Endothelial cell of umbilical vein (primary cell): ENCODE results near the gene IGF1. TPM values are rescaled to one million over a fixed set of nuclear protein-coding genes. Genes with fewer than 3 reads are reported as not detected.

Experiments
- BruUV-seq: library from RNA; stranded (reverse); fragments of 400-500 nt; replicated peaks from 2 replicates; lab custom pipeline; 2021; lab: Mats Ljungman, UMichigan
- CTCF ChIA-PET: fragments of 300-600, 350-600 bp; sonication (Branson Sonifier 250); formaldehyde crosslinking; loops from one replicate; lab custom pipeline; 2021; ENCODE audit warnings: antibody characterized with exemption, inconsistent platforms; lab: Charles Lee
- POLR2A ChIA-PET: fragments of 300-600, 350-600 bp; sonication (Branson Sonifier 250); formaldehyde crosslinking; loops from one replicate; lab custom pipeline; 2021; ENCODE audit warnings: antibody characterized with exemption, inconsistent platforms; lab: Charles Lee
- DNase-seq: peaks from one replicate; pipeline ENCODE4 v3.0.0-alpha.2; 2011; ENCODE audit warnings: low read depth, low spot score
- FAIRE-seq: peaks from 2 replicates; lab custom pipeline; 2011; peaks lifted over from hg19 to GRCh38; lab: Jason Lieb, UNC
- H2AFZ ChIP-seq: 2 replicates; pipeline ENCODE4 v1.6.0; 2012; ENCODE audit warnings: low read depth, low read length, control low read depth, inconsistent platforms
- H3K27ac ChIP-seq: 2 replicates; pipeline ENCODE4 v1.5.1; 2011; ENCODE audit warnings: low read depth, mild to moderate bottlenecking, control low read depth, low read length, moderate library complexity; ENCODE audit not compliant: insufficient read depth
- H3K27me3 ChIP-seq, 2 experiments: 2 replicates each; pipeline versions ENCODE4 v1.6.0 to v1.6.1; 2011; ENCODE audit warnings: low read length in 2 of 2, mixed read lengths in 1 of 2; ENCODE audit not compliant: control insufficient read depth in 2 of 2, insufficient read depth in 2 of 2
- H3K36me3 ChIP-seq, 2 experiments: 2 replicates in 1 of 2; 3 replicates in 1 of 2; pipeline ENCODE4 v1.5.1; 2011; ENCODE audit warnings: low read length in 2 of 2, mild to moderate bottlenecking in 1 of 2, moderate library complexity in 1 of 2; ENCODE audit not compliant: control insufficient read depth in 2 of 2, insufficient read depth in 2 of 2; ENCODE audit errors: extremely low read depth in 1 of 2
- H3K4me1 ChIP-seq: 3 replicates; pipeline ENCODE4 v1.5.1; 2011; ENCODE audit warnings: mild to moderate bottlenecking, low read length; ENCODE audit not compliant: control insufficient read depth, insufficient read depth; ENCODE audit errors: extremely low read depth
- H3K4me2 ChIP-seq: 2 replicates; pipeline ENCODE4 v1.6.1; 2011; ENCODE audit warnings: low read length, control low read depth, mixed read lengths; ENCODE audit not compliant: insufficient read depth
- H3K4me3 ChIP-seq, 3 experiments: fragments of 200-600 bp in 1 of 3; sonication (generic), shearing (Covaris generic) in 1 of 3; replicated peaks in 1 of 3; 2 replicates each; pipeline ENCODE4 v1.5.1; 2011 to 2016; ENCODE audit warnings: control low read depth in 3 of 3, low read length in 3 of 3, mild to moderate bottlenecking in 2 of 3, inconsistent platforms in 1 of 3, low read depth in 1 of 3, moderate library complexity in 1 of 3; ENCODE audit not compliant: insufficient read depth in 1 of 3
- H3K79me2 ChIP-seq: 2 replicates; pipeline ENCODE4 v1.6.0; 2012; ENCODE audit warnings: low read length, inconsistent platforms; ENCODE audit not compliant: control insufficient read depth, insufficient read depth
- H3K9ac ChIP-seq: replicated peaks from 2 replicates; pipeline ENCODE3; 2011; ENCODE audit warnings: low read length, control low read depth; ENCODE audit not compliant: insufficient read depth; ENCODE audit errors: extremely low read depth
- H3K9me1 ChIP-seq: replicated peaks from 3 replicates; pipeline ENCODE4 v1.6.0; 2011; ENCODE audit warnings: mild to moderate bottlenecking, low read length; ENCODE audit not compliant: control insufficient read depth, insufficient read depth; ENCODE audit errors: extremely low read depth
- H3K9me3 ChIP-seq: replicated peaks from 2 replicates; pipeline ENCODE4 v1.5.1; 2012; ENCODE audit warnings: low read length, inconsistent platforms; ENCODE audit not compliant: control insufficient read depth, insufficient read depth
- H4K20me1 ChIP-seq: replicated peaks from 2 replicates; pipeline ENCODE3; 2011; ENCODE audit warnings: mild to moderate bottlenecking, low read length; ENCODE audit not compliant: control insufficient read depth, insufficient read depth; ENCODE audit errors: extremely low read depth
- EZH2 ChIP-seq: IDR thresholded peaks from 2 replicates; pipeline ENCODE4 v1.6.1; 2012; ENCODE audit warnings: borderline replicate concordance, low read depth, mild to moderate bottlenecking, moderate library complexity, low read length, inconsistent platforms; ENCODE audit not compliant: severe bottlenecking
- FOS ChIP-seq: IDR thresholded peaks from 2 replicates; pipeline ENCODE4 v1.6.1; 2011; ENCODE audit warnings: mild to moderate bottlenecking, low read length, moderate library complexity, borderline replicate concordance; ENCODE audit not compliant: insufficient read depth
- GATA2 ChIP-seq: IDR thresholded peaks from 2 replicates; pipeline ENCODE4 v1.7.0; 2011; ENCODE audit warnings: low read depth, mild to moderate bottlenecking, moderate library complexity, mixed read lengths, low read length; ENCODE audit not compliant: insufficient read length, insufficient read depth
- JUN ChIP-seq: IDR thresholded peaks from 2 replicates; pipeline ENCODE4 v1.6.1; 2011; ENCODE audit warnings: borderline replicate concordance, low read depth; ENCODE audit not compliant: insufficient read length, insufficient read depth
- MYC ChIP-seq: IDR thresholded peaks from one replicate; pipeline ENCODE4 v1.6.1; 2011; ENCODE audit warnings: mild to moderate bottlenecking, low read depth, low read length
- POLR2A ChIP-seq: IDR thresholded peaks from 2 replicates; pipeline ENCODE4 v1.6.1; 2012; ENCODE audit warnings: low read depth, mild to moderate bottlenecking, control low read depth, low read length
- POLR2AphosphoS5 ChIP-seq: IDR thresholded peaks from 2 replicates; pipeline ENCODE4 v1.6.1; 2012; ENCODE audit warnings: low read depth, mild to moderate bottlenecking, control low read depth, low read length, moderate library complexity; ENCODE audit not compliant: insufficient read depth
- dilution Hi-C: fragments of 300-500 bp; cut with MboI; formaldehyde crosslinking; loops from one replicate; pipeline ENCODE4 v1.15.0; 2019; ENCODE audit warnings: low sequenced_read_pairs; ENCODE audit not compliant: extremely low pct_ligation_motif_present
- intact Hi-C: fragments of 100-400 bp; cut with micrococcal nuclease; formaldehyde crosslinking; loops from one replicate; pipeline ENCODE4 v1.10.0; 2022
- polyA plus RNA-seq, 4 experiments: library from polyadenylated mRNA; depleted of rRNA in 3 of 4; stranded (reverse) in 3 of 4; unstranded in 1 of 4; fragments of >200 nt; gene quantifications; 2 replicates each; pipeline versions ENCODE4 v1.2.1 to v1.2.3, GENCODE V29; 2011 to 2012; ENCODE audit warnings: missing spikeins in 1 of 4
- total RNA-seq: library from RNA; stranded (reverse); gene quantifications from 2 replicates; pipeline ENCODE4 v1.2.3, GENCODE V29; 2021
- TF ChIP-seq, protein P1 (sequence below): IDR thresholded peaks from 2 replicates; pipeline ENCODE4 v1.6.1; 2011; ENCODE audit not compliant: insufficient read depth, insufficient read length
- TF ChIP-seq, protein P2 (sequence below), 2 donors: IDR thresholded peaks; 1 replicate in 1 of 2; 2 replicates in 1 of 2; pipeline ENCODE4 v1.5.1; 2011; ENCODE audit warnings: low read length in 2 of 2, mild to moderate bottlenecking in 2 of 2, moderate library complexity in 2 of 2, control low read depth in 1 of 2, inconsistent platforms in 1 of 2, low read depth in 1 of 2; ENCODE audit not compliant: insufficient read depth in 1 of 2; ENCODE audit errors: extremely low read depth in 1 of 2

Gene IGF1
- total and polyA plus RNA-seq, 2 donors (not counting 3 experiments of a cell fraction or from before 2014, with no cell fraction given): 0.10 TPM; not detected in 1

DNA sequence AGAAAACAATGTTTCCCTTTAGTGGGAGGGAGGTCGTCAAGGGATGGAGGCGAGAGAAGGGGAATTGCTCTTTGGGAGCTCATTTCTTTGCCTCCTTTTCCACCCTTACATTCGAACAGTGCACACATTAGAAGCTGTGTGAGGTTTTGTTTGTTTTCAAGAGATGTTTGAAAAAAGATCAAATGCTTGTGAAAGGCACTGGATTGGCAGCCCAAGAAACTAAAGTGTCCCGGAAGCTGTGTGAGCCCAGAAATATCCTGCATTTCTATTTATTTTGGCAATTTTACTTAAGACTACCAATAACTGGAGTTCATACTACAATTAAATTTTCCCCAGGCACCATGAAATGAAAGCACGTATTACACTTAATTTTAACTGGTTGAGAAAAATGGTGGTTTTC is 67.0 kb downstream of the IGF1 start:
- FAIRE-seq: no peak
- BruUV-seq: no TSS peak
- intact Hi-C loops: no loop called here
- Histone ChIP-seq H3K36me3 (no peaks in the 10 kb centered on the region), H3K79me2 (no peaks in the 10 kb centered on the region), H3K4me3 (no peak overlapping the region), H3K9me3 (no peaks in the 10 kb centered on the region), H2AFZ (no peak overlapping the region), H3K27ac (no peak overlapping the region), H3K27me3 (no peaks in the 10 kb centered on the region), H3K4me2 (no peak overlapping the region), H3K4me1 (no peaks in the 10 kb centered on the region), H4K20me1 (no peaks in the 10 kb centered on the region), H3K9me1 (no peaks in the 10 kb centered on the region), H3K9ac (no peak overlapping the region)
- ChIA-PET POLR2A (no interaction called here), CTCF (no interaction called here)
- DNase-seq: no peak
- TF ChIP-seq POLR2AphosphoS5 (no peak), GATA2 (no peak), MYC (no peak), POLR2A (no peak), EZH2 (no peak), FOS (no peak), JUN (no peak)
- TF ChIP-seq, protein P1, sequence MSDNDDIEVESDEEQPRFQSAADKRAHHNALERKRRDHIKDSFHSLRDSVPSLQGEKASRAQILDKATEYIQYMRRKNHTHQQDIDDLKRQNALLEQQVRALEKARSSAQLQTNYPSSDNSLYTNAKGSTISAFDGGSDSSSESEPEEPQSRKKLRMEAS: no peak
- TF ChIP-seq, protein P2, sequence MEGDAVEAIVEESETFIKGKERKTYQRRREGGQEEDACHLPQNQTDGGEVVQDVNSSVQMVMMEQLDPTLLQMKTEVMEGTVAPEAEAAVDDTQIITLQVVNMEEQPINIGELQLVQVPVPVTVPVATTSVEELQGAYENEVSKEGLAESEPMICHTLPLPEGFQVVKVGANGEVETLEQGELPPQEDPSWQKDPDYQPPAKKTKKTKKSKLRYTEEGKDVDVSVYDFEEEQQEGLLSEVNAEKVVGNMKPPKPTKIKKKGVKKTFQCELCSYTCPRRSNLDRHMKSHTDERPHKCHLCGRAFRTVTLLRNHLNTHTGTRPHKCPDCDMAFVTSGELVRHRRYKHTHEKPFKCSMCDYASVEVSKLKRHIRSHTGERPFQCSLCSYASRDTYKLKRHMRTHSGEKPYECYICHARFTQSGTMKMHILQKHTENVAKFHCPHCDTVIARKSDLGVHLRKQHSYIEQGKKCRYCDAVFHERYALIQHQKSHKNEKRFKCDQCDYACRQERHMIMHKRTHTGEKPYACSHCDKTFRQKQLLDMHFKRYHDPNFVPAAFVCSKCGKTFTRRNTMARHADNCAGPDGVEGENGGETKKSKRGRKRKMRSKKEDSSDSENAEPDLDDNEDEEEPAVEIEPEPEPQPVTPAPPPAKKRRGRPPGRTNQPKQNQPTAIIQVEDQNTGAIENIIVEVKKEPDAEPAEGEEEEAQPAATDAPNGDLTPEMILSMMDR (IDR thresholded peaks at IDR 0.05; ENCODE audit: extremely low read depth in 1 of 2, insufficient read depth in 1 of 2, low read depth in 1 of 2, low read length in 2 of 2): no peak
- dilution Hi-C loops: no loop called here
